Mammary epithelial cell (primary cell): Measurements from ENCODE around the gene PHLDB1.

Source experiments
- EZH2 ChIP-seq: IDR thresholded peaks from 2 replicates; pipeline ENCODE4 v1.6.1; 2012; ENCODE audit warnings: low read length, inconsistent platforms, borderline replicate concordance
- TF ChIP-seq, protein P1 (sequence below), 2 donors: IDR thresholded peaks in 1 of 2; conservative IDR thresholded peaks in 1 of 2; 2 replicates each; pipeline ENCODE4 v1.5.1; 2011 to 2012; ENCODE audit warnings: inconsistent platforms in 2 of 2, low read length in 2 of 2, mild to moderate bottlenecking in 2 of 2, control low read depth in 1 of 2, low read depth in 1 of 2; ENCODE audit not compliant: insufficient read depth in 1 of 2; ENCODE audit errors: extremely low read depth in 1 of 2

DNA sequence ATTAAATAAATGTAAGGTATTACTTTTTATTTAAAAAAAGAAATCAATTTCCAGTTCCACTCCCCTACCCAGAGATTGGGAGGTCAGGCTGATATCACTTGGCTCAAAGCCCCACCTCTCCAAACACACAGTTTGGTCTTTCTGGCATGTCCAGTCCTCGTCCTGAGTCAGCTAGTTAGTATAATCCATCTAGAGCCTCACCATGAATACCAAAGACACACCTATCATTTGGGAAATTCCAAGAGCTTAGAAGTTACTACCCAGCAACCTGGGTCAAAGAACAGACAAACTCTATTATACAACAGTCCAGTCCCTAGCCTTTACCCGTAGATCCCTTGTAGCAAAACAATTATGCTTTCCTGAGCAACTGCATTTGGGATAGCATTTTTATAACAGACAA, 62.6 kb downstream of the PHLDB1 start:
- TF ChIP-seq, protein P1, sequence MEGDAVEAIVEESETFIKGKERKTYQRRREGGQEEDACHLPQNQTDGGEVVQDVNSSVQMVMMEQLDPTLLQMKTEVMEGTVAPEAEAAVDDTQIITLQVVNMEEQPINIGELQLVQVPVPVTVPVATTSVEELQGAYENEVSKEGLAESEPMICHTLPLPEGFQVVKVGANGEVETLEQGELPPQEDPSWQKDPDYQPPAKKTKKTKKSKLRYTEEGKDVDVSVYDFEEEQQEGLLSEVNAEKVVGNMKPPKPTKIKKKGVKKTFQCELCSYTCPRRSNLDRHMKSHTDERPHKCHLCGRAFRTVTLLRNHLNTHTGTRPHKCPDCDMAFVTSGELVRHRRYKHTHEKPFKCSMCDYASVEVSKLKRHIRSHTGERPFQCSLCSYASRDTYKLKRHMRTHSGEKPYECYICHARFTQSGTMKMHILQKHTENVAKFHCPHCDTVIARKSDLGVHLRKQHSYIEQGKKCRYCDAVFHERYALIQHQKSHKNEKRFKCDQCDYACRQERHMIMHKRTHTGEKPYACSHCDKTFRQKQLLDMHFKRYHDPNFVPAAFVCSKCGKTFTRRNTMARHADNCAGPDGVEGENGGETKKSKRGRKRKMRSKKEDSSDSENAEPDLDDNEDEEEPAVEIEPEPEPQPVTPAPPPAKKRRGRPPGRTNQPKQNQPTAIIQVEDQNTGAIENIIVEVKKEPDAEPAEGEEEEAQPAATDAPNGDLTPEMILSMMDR (conservative IDR thresholded peaks at IDR 0.05 in 1 of 2, IDR thresholded peaks at IDR 0.05 in 1 of 2; ENCODE audit: extremely low read depth in 1 of 2, insufficient read depth in 1 of 2, low read depth in 1 of 2, low read length in 2 of 2) = no peak
- TF ChIP-seq EZH2 = no peak
